SK-N-MC (cell line): Measurements from ENCODE around the gene MST1.

Source experiments
- EZH2 ChIP-seq: fragments of 200-600 bp; sonication (generic); IDR thresholded peaks from one replicate; pipeline ENCODE4 v1.6.1; 2017; ENCODE audit warnings: antibody characterized with exemption
- FOXP2 ChIP-seq: optimal IDR thresholded peaks from 2 replicates; pipeline ENCODE3; 2011; ENCODE audit warnings: mild to moderate bottlenecking, moderate library complexity; ENCODE audit not compliant: insufficient read depth; ENCODE audit errors: extremely low read length, control extremely low read depth
- POLR2AphosphoS5 ChIP-seq: IDR thresholded peaks from 2 replicates; pipeline ENCODE4 v1.6.1; 2012; ENCODE audit warnings: mild to moderate bottlenecking, low read depth, low read length, borderline replicate concordance

DNA sequence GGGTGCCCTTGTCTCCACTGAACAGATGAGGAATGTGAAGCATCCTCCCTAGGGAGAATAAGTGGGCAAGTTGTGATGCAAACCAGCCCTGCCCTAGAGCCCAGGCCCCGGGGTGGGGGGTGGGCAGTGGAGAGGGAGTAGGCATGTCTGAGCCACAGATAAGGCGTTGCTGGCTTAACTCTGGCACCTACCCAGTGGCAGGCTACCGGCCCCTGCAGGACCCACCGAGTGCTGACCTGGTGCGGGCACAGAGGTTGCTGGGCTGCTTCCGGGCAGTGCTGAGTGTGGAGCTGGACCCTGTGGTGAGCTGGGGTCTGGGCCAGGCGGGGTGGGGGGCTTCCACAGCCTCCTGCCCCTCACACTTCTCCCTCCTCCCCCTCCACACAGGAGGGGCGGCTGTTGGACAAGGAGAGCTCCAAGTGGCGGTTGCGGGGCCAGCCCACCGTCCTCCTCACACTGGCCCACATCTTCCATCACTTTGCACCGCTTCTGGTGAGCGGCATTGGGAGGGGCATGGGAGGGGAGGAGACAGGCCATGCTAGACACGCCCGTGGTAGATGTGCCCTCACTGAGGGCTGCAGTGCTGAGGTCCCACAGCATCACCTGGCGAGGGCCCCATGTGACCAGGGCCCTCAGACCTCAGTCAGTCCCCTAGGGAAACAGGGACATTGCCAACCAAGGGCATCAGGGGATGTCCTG lies 10.2 kb upstream of the MST1 start:
- TF ChIP-seq EZH2 (no peak), POLR2AphosphoS5 (no peak), FOXP2 (no peak)
